GM19193 (cell line): ENCODE data around the gene ATP11B.

ENCODE experiments used
- POLR2A ChIP-seq: IDR thresholded peaks from 4 replicates; pipeline ENCODE4 v1.6.1; 2011; ENCODE audit not compliant: insufficient read depth, insufficient read length; ENCODE audit errors: extremely low read depth

ATP11B gene

GRCh38 chr3:182810574-182811268 lies 17.4 kb downstream of the ATP11B start:
- TF ChIP-seq POLR2A, result no peak

- no peak for TF ChIP-seq POLR2A
Observed at GRCh38 chr3:182811269-182811596, 17.9 kb downstream of the ATP11B start.

GRCh38 chr3:182812123-182812522 lies 18.8 kb downstream of the ATP11B start:
- TF ChIP-seq POLR2A, result no peak

- TF ChIP-seq POLR2A, result no peak
Observed at GRCh38 chr3:182814419-182815062, 21.2 kb downstream of the ATP11B start.

GRCh38 chr3:182816181-182816580 lies 22.9 kb downstream of the ATP11B start:
- TF ChIP-seq POLR2A, result no peak

DNA sequence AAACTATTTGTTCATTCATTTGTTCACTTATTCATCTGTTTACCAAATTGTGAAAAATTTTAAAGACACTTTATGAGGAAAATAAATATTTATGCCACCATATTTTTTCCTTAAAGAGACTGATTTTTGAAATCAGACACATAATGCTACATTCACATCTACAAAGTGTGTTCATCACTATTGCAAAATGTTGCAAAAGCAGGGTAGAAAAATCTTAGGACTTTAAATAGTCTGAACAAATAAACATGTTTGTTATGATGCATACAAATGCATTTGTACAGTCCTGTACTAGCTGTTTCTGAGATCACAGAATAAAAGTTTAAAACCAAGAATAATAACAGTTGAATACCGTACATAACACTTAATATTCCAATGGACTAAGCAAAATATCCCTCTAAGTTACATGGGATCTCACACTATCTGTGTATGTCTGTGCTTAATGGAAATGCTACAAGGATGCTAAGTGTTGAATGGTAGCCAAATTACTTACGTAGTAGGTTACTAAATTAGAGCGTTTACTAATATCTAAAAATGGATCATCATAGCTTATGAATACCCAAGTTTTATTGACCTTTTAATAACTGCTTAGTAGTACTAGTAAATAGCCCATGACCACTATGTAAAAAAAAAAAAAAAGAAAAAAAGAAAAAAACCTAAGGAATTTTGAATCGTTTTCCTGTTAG lies 25.1 kb downstream of the ATP11B start:
- TF ChIP-seq POLR2A, result no peak

DNA sequence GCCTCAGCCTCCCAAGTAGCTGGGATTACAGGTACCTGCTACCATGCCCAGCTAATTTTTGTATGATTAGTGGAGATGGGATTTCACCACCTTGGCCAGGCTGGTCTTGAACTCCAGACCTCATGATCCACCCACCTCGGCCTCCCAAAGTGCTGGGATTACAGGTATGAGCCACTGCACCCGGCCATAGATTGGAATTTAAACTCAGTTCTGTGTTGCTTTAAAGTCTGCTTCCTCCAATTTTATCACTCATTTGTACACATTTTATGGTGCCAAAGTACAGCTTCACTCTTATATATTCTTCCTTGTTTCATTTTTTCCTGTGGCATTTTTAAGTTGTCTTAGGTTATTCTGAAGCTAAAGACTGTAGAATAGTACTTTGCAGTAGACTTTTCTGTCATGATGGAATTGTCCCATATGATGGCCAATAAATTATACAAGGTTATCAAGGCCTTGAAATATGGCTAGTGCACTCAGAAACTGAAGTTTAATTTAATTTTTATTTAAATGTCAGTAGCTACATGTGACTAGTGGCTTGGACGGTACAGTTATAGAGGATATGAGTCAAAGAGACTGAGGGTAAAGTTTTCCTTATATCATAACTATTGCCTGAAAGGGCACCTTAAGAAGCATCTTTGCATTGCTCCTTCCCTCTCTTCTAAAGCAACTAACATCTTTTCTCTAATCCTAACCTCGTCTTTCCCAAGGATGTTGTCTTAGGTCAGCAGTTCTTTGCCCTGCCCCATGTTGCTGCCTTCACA lies 28.1 kb downstream of the ATP11B start:
- TF ChIP-seq POLR2A, result no peak

- TF ChIP-seq POLR2A, result no peak
Observed at GRCh38 chr3:182824957-182825356, 31.7 kb downstream of the ATP11B start.

DNA sequence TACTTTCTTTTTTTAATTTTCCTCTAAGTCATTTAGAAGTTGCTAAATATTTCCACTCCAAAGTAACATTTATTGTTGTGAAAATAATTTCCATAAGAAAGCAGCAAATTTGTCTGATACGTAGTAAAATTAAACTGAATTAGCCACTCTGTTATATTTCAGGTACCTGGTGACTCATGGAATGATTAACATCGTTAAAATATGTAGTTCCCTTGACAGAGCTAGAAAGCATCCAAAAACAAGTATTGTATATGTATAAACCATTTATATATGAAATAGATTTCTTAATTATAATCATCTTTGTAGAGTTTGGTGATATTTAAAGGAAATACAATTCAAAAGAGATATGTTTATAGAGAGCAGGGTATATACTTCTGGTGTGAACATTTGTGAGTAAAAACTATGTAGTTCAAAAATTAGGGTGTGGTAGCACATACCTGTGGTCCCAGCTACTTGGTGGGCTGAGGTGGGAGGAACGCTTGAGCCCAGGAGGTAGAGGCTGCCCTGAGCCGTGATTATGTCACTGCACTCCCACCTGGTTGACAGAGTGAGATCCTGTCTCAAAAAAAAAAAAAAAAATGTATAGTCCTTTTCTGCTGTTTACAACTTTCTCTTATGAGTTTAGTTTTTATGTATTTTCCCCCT lies 36.6 kb downstream of the ATP11B start:
- no peak for TF ChIP-seq POLR2A

- TF ChIP-seq POLR2A, result no peak
Observed at GRCh38 chr3:182837855-182838454, 44.7 kb downstream of the ATP11B start.

DNA sequence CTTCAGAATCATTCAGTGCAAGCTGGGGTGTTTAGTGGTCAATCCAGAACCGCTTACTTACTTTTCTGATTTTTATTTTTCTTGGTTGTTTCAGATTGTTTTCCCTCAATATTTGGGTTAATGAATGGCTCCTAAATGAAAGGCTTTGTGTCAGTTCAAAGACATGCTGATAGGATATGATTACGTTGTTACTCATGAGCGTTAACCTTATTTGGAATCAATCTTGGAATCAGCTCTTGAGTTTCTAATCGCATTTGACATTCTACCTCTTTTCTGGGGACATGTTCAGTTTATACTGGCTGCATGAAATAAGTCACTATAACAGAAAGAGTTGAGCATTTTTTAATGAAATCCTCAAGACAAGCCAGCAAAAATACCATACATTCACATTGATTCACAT lies 50.2 kb downstream of the ATP11B start:
- TF ChIP-seq POLR2A, result no peak

DNA sequence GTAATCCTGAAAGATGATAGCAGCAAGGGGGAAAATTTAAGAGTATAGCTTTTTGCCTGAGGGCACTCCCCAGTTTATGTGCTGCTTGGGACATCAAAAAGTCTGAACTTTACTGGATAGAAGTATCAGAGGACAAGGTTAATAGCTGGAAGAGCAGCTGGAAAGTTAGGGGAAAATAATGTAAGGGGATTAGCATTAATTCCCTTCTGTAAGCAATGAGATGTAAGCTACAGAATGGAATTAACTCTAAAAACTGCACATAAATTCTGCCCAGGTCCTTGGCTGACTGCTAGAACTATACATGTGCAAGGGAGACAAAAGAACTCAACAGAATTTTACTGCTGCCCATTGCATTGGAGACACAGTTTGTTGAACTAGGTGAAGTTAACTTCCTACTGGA lies 55.6 kb downstream of the ATP11B start:
- no peak for TF ChIP-seq POLR2A

GRCh38 chr3:182855076-182855475 lies 61.8 kb downstream of the ATP11B start:
- no peak for TF ChIP-seq POLR2A

DNA sequence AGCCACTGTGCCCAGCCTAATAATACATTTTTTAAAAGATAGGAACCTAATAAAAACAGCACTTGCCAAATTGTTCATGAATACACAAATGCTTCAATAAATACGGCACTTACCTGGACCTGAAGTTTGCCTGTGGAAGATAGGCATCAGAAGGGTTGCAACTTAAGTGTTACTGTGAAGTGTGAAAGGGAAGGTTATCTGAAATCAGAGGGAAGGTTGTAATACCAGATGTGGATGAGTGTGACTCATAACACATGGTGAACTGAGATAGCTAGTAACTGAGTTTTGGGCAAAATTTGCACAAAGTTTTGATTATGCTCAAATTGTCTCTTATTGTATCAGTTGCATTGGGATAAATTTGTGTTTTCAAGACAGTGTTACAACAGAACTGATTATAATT lies 68.0 kb downstream of the ATP11B start:
- no peak for TF ChIP-seq POLR2A
